ENCODE measurements around the gene LRRN2. TPM values are rescaled to one million over a fixed set of nuclear protein-coding genes. Genes with fewer than 3 reads are reported as not detected.

The LRRN2 gene
- total RNA-seq, 1 experiment from 2014 or later, result 2.0 TPM

GRCh38 chr1:204678721-204679475, 6.6 kb downstream of the LRRN2 start:
- intact Hi-C loops (cut with micrococcal nuclease; ENCODE audit: unreplicated experiment), result no loop called here
- Histone ChIP-seq H3K9me3 (ENCODE audit: control insufficient read depth, insufficient read depth, low read depth, low read length) (no peaks in the 10 kb centered on the region), H3K4me3 (ENCODE audit: low read depth in 2 of 2, low read length in 2 of 2) (no peak overlapping the region), H3K36me3 (ENCODE audit: control insufficient read depth, insufficient read depth, low read length) (no peaks in the 10 kb centered on the region), H3K27ac (ENCODE audit: low read length) (no peak overlapping the region), H3K27me3 (ENCODE audit: control insufficient read depth, insufficient read depth, low read length) (no peaks in the 10 kb centered on the region; the same call in 1 of the 2 replicates), H3K4me1 (ENCODE audit: control insufficient read depth, insufficient read depth, low read length) (no peaks in the 10 kb centered on the region)
- no TSS peak for BruUV-seq (replicated peaks)
- TF ChIP-seq TCF7L2 (IDR thresholded peaks at IDR 0.05; ENCODE audit: low read depth, low read length) (no peak), POLR2AphosphoS5 (IDR thresholded peaks at IDR 0.05; ENCODE audit: low read depth, low read length) (no peak), REST (IDR thresholded peaks at IDR 0.05; ENCODE audit: insufficient read depth in 1 of 2, low read depth in 2 of 2, low read length in 1 of 2) (no peak), SIN3A (IDR thresholded peaks at IDR 0.05; ENCODE audit: borderline replicate concordance, insufficient read depth, low read depth, low read length) (no peak)
- TF ChIP-seq, protein P1, sequence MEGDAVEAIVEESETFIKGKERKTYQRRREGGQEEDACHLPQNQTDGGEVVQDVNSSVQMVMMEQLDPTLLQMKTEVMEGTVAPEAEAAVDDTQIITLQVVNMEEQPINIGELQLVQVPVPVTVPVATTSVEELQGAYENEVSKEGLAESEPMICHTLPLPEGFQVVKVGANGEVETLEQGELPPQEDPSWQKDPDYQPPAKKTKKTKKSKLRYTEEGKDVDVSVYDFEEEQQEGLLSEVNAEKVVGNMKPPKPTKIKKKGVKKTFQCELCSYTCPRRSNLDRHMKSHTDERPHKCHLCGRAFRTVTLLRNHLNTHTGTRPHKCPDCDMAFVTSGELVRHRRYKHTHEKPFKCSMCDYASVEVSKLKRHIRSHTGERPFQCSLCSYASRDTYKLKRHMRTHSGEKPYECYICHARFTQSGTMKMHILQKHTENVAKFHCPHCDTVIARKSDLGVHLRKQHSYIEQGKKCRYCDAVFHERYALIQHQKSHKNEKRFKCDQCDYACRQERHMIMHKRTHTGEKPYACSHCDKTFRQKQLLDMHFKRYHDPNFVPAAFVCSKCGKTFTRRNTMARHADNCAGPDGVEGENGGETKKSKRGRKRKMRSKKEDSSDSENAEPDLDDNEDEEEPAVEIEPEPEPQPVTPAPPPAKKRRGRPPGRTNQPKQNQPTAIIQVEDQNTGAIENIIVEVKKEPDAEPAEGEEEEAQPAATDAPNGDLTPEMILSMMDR (IDR thresholded peaks at IDR 0.05), result no peak
- no peak for DNase-seq (ENCODE audit: low read depth, low spot score)
- CTCF ChIA-PET, result no interaction called here
- no peak for ATAC-seq
- in situ Hi-C loops (cut with HindIII; ENCODE audit: low pct_unique_long_range_greater_than_20kb, low sequenced_read_pairs), result no loop called here
- POLR2A ChIA-PET, result no interaction called here

GRCh38 chr1:204677864-204678263, 7.7 kb downstream of the LRRN2 start:
- no peaks in the 10 kb centered on the region for H3K4me1 ChIP-seq (ENCODE audit: control insufficient read depth, insufficient read depth, low read length)
- CTCF ChIA-PET, result no interaction called here
- no peaks in the 10 kb centered on the region for H3K9me3 ChIP-seq (ENCODE audit: control insufficient read depth, insufficient read depth, low read depth, low read length)
- DNase-seq (ENCODE audit: low read depth, low spot score) (no peak), ATAC-seq (no peak)
- in situ Hi-C loops (cut with HindIII; ENCODE audit: low pct_unique_long_range_greater_than_20kb, low sequenced_read_pairs) (no loop called here), intact Hi-C loops (cut with micrococcal nuclease; ENCODE audit: unreplicated experiment) (no loop called here)
- TF ChIP-seq, protein P1 (IDR thresholded peaks at IDR 0.05), result no peak
- TF ChIP-seq REST (IDR thresholded peaks at IDR 0.05; ENCODE audit: insufficient read depth in 1 of 2, low read depth in 2 of 2, low read length in 1 of 2), result no peak
- no peak for TF ChIP-seq SIN3A (IDR thresholded peaks at IDR 0.05; ENCODE audit: borderline replicate concordance, insufficient read depth, low read depth, low read length)
- TF ChIP-seq TCF7L2 (IDR thresholded peaks at IDR 0.05; ENCODE audit: low read depth, low read length), result no peak
- no peak for TF ChIP-seq POLR2AphosphoS5 (IDR thresholded peaks at IDR 0.05; ENCODE audit: low read depth, low read length)
- no peak overlapping the region for H3K27ac ChIP-seq (ENCODE audit: low read length)
- BruUV-seq (replicated peaks), result no TSS peak
- H3K36me3 ChIP-seq (ENCODE audit: control insufficient read depth, insufficient read depth, low read length), result no peaks in the 10 kb centered on the region
- POLR2A ChIA-PET, result no interaction called here
- H3K27me3 ChIP-seq (ENCODE audit: control insufficient read depth, insufficient read depth, low read length), result no peaks in the 10 kb centered on the region; the same call in 1 of the 2 replicates
- no peak overlapping the region for H3K4me3 ChIP-seq (ENCODE audit: low read depth in 2 of 2, low read length in 2 of 2)
